ENCODE data around the gene STXBP5L. TPM values are rescaled to one million over a fixed set of nuclear protein-coding genes. Genes with fewer than 3 reads are reported as not detected.
"Not testable (repeated sequence)": the region's sequence is repeated elsewhere in the genome, so short reads cannot be mapped to it uniquely, and the experiment has no call there.

Gene STXBP5L
- under 1 TPM; 0.23 to 0.29 TPM for total RNA-seq
- long read RNA-seq, donor 1: 0 reads
- long read RNA-seq, donor 2: 0 reads

DNA sequence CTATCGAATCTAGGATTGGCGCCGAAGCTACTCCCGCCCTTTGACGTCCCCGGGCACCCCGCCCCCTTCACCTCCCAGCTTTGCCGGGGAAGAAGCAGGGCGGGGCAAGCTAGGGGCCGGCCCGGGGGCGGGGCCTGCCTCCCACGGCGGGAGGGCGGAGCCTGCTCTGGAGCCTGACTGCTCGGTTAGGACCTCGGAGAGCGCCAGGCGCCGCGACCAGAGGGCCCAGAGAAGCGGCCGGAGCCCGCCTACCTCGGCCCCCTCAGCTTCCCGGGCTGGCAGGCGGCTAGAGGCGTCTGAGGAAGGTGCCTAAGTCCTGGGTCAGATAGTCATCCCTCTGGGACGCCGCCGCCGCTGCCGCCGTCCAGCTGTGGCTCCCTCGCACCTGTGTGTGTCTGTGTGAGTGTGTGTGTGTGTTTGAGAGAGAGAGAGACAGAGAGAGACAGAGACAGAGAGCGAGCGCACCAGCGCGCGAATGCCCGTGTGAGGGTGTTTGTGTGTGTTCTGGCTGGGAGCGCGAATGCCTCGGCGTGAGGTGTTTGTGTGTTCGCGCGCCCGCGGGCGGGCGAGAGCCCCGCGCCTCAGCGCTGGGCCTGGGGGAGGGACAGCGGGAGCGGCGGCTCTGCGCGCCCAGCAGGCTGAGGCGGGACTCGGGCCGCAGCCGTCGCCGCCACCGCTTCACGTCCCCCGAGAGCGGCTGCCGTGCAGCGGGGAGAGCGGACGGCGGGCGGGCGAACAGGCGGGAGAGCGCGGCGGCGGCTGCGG is at the start of gene STXBP5L:
Gene STXBP5L, plus strand, starts transcription at position 176 of the 765 bp plus-strand sequence. CDS start 1,374 bp downstream, outside the sequence.
- intact Hi-C loops (cut with DNase I): no loop called here
- DNase-seq (ENCODE audit: low spot score): peak; percentile 85

DNA sequence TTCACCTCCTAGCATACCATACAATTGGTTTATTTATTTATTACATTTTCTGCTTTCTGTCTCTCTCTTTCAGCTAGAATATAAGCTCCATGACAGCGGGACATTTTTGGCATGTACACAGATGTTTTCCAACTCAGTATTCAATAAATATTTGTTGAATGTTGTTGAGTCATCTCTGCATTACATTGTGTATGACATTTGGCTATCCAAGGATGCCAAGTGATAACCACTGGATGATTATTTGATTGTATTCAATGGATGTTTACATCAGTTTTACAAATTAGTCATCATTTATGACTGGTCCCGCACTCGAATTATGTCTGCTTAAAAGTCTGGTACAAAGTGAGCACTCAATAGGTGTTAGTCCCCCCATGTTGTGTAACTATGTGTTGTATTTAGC is 49.5 kb upstream of the STXBP5L start:
- DNase-seq (ENCODE audit: low spot score): no peak
- intact Hi-C loops (cut with DNase I): no loop called here

DNA sequence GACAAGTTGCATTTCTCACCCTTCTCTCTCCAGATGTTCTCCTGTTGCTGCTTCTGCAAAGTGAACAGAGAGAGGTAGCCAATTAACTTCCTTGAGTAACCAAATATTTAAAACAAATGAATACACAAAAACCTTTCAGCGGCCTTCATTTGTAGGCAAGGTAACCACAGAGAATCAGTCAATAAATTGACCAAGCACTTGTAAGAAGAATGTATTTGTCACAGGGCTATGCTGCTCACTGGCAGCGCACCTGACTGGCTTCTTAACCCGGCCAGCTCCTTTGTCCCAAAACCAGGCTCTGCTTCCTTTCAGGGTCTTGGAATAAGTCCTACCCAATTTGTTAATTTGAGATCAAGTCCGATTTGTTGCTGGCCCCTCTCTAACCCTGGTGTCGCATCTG is 43.5 kb upstream of the STXBP5L start:
- no peak for DNase-seq (ENCODE audit: low spot score)

DNA sequence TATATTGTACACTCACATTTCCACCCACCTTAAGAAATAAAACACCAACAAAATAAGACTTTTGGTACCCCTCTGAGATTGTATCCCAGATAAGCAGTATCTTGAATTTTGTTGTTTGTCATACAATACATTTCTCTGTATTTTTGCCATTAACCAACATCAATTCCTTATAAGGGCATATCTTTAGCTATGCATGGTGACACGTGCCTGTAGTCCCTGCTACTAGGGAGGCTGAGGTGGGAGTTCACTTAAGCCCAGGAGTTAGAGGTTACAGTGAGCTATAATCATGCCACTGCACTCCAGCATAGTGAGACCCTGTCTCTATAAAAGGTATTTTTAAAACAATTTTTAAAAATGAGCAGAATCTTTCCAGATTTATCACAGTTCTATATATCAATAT is 32.5 kb upstream of the STXBP5L start:
- intact Hi-C loops (cut with DNase I): no loop called here
- no peak for DNase-seq (ENCODE audit: low spot score)

More for the DNA sequence above, 43.5 kb upstream of the STXBP5L start:
- intact Hi-C loops (cut with DNase I): no loop called here

DNA sequence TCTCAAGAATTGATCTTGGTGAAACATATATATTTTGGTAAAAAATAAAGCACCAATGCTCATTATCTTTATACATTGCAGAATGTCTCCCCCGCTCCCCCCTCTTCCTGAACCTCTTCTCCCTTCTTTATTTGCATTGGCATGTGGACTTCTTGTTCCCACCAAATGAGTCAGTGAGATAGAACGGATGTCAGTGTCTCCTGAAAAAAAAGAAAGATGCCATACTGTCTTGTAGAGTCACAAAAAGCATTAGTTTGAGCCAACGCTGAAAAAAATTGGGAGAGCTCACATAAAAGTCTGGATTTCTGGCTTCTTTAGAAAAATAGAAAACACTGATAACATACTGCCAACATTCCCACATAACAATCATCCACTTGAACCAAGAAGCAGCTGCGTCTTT is 32.0 kb upstream of the STXBP5L start:
- DNase-seq (ENCODE audit: low spot score): no peak

DNA sequence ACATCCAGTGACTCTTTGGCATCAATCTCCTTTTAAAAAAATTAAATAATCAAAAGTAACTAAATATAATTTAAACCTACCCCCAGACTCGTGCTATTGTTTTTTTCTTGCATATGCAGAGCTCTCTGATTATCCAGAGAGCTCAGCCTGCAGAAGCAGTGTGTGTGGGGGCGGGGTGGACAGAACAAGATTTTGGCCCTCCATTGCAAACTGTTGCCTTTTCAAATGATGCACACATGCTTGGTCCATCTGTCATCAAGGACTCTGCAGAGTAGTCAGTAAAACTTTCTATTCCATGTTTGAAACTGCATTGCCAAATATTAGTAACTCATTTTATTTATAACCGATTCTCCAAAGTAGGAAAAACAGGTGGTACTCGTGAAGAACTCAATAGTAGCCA is 28.6 kb upstream of the STXBP5L start:
- no peak for DNase-seq (ENCODE audit: low spot score)
- intact Hi-C loops (cut with DNase I): no loop called here

More for the DNA sequence above, 32.0 kb upstream of the STXBP5L start:
- intact Hi-C loops (cut with DNase I): no loop called here

DNA sequence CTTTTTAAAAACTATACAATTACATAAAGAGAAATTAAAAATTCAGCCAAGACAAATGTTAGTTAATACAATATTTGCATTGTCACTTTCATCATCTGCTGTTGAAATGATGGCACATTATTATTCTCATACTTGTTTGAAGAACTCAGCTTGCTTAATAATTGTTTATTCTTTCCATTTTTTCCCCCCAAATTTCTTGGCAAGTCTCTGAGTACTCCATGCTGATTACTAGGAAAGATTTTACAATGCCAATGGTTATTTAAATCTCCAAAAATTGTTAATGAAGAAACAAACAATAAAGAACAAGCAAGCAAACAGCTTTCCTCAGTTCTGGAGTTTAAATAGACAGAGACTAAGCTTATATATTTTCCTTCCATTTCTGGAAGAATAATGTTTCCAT is 15.1 kb upstream of the STXBP5L start:
- DNase-seq (ENCODE audit: low spot score): no peak
- intact Hi-C loops (cut with DNase I): no loop called here

DNA sequence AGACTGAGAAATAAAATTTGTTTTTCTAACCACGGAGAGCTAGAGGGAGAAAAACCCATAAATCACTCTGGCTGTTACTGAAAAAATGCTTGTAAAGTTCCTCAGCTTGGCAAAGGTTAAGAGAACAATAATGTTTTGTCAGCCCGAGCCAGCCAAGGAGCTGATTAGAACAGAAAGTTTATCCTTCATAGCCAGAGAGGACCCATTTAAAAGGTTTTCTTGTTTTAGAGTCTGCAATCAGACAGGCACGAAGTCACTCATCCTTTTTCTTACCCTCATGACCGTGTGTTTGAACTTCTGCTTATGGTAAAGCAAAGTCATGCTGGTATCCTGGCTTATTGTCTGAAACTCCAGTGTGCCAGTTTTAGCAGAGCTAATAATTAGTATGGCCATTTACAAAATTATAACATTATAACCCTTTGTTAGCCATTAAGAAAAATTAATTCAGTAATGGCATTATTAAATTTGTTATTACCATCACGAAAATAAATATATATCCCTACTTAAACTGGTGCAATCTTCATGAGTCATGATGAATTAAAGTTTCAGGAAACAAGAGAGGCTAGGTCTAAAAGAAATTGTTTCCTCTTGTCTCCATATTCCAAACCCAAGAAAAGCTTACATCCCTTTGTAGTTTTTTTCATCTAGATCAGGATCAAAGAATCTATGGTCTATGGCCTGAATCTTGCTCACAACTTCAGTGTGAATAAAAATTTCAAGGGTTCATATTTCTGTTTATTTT is 13.5 kb upstream of the STXBP5L start:
- no peak for DNase-seq (ENCODE audit: low spot score)
- intact Hi-C loops (cut with DNase I): no loop called here

DNA sequence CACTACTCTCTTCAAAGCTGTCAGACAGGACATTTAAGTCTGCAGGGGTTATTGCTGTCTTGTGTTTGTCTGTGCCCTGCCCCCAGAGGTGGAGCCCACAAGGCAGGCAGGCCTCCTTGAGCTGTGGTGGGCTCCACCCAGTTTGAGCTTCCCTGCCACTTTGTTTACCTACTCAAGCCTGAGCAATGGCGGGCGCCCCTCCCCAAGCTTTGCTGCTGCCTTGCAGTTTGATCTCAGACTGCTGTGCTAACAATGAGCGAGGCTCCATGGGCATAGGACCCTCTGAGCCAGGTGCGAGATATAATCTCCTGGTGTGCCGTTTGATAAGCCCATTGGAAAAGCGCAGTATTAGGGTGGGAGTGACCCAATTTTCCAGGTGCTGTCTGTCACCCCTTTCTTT is 6.3 kb upstream of the STXBP5L start:
- intact Hi-C loops (cut with DNase I); DNase-seq (ENCODE audit: low spot score): not testable (repeated sequence)

DNA sequence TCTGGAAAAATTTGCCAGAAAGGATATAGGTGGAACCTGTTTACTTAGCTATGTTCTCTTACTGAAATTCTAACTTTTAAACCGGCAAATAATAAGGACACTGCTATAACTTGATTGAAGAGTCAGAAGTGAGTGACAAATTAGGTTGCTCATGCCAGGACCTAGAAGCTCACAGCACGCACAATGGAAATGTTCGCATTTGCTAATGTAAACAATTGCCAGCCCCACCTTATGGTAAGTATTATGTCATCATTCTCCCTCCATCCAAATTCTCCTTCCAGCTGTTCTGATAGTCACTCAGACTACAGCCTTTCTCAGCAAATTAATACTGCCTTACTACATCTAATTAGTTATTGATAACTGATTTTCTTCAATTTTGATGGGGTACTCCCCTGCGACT is 4.8 kb upstream of the STXBP5L start:
- no peak for DNase-seq (ENCODE audit: low spot score)
- intact Hi-C loops (cut with DNase I): no loop called here

DNA sequence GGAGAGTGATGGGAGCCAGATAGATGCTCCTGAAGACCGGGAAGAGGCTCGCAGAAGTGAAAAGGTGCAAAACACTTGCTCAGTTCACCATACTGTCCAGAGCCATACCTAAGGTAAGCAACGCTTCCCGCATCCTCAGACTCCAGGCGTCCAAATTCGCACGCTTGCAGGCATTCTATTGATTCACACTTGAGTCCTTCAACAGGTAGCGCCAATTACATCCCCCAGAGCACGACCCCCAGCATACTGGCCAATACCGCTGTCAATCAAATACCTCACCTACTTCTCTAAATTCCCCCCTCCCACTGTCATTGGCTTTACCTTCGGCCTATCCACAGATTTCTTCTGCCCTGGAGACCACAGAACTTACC is 361 bp upstream of the STXBP5L start:
- DNase-seq (ENCODE audit: low spot score): no peak
- intact Hi-C loops (cut with DNase I): no loop called here

DNA sequence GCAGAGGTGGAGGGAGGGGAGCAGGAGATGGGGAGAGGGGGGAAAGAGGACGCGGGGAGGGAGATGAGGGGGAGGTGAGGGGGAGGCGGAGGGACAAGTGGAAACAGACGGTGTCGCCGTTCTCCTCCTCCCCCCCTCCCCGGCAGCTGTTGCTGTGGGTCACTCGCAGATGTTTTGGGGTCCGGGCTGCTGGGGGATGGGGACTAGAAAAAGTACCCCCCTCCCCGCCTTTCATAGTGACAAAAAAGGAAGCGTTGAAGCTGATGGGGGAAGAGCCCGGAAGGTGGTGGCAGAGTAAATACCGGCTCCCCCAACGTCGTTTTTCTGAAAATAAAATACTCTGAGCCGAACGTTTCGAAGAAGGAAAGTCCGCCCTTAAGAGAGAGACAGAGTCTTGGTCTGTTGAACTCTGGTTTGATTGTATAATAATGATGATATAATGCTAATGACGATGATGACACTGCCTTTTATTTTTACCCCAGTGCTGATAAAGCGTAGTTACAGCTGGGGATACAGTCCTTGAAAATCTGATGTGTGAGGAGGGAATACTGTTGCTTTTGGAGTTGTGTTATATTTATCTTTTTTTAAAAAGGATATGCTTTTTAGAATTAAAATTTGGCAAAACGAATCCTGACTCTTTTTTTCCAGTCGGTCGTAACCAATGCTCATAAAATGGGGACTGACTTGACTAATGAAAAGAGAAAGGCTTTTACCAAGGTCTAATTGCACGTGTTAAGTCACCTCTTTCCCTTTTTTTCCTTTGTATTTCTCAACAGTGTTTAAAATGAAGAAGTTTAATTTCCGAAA is 993 bp downstream of the STXBP5L start:
- DNase-seq (ENCODE audit: low spot score): peak; percentile 59

DNA sequence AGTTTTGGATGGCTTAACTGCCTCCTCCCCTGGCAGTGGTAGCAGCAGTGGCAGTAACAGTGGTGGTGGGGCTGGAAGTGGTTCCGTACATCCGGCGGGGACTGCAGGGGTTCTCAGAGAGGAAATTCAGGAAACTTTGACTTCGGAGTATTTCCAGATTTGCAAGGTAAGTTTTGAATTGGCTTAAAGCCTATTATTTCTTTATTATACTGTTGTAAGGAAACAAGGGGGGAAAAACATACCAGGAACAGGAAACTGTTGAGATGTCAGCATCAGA is 1.5 kb downstream of the STXBP5L start:
- intact Hi-C loops (cut with DNase I): no loop called here
- no peak for DNase-seq (ENCODE audit: low spot score)

More for the DNA sequence above, 993 bp downstream of the STXBP5L start:
- intact Hi-C loops (cut with DNase I): no loop called here

DNA sequence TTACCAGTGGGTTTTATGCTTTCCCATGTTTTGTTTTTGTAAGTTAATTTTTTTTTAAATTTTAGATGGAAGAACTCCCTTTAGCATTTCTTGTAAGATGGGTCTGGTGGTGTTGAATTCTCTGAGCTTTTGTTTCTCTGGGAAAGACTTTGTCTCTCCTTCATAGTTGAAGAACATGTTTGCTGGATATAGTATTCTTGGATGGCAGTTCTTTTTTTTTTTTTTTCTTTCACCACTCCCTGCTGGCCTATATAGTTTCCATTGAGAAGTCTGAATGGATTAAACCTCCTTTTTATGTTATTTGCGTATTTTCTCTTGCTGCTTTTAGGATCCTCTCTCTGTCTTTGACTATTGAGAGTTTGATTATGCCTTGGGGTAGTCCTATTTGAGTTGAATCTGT is 18.1 kb downstream of the STXBP5L start:
- intact Hi-C loops (cut with DNase I): no loop called here
- DNase-seq (ENCODE audit: low spot score): no peak

DNA sequence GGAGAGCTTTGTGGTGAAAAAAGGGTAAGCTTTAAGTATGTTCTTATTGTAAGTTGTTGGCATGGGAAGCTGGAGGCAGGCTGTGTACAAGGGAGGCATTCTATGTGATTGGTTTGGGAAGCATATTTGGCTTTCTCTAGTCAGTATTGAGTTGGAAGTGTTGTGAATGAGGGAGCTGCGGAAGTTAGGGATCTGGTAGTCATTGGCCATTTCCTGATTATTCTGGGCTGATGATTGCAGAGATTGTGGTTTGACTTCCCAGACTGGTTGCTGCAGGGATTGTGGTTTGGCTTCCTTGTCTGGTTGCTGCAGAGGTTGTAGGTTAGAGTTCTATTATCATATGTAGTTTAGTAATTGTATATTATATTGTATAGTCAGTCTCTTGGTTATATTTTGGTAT is 21.0 kb downstream of the STXBP5L start:
- intact Hi-C loops (cut with DNase I): no loop called here
- no peak for DNase-seq (ENCODE audit: low spot score)

DNA sequence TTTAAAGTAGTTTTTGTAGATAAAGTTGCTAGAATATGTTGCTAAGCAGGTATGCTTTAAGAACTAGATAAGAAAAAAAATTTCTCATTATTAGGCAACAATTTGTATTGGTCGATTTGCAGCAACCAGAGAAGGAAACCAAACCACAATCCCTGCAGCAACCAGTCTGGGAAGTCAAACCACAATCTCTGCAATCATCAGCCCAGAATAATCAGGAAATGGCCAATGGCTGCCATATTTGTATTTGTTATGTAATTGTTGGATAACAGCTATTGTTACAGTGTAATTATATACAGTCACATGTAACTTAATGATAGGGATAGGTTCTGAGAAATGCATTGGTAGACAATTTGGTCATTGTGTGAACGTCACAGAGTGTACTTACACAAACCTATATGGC is 23.6 kb downstream of the STXBP5L start:
- intact Hi-C loops (cut with DNase I): no loop called here

DNA sequence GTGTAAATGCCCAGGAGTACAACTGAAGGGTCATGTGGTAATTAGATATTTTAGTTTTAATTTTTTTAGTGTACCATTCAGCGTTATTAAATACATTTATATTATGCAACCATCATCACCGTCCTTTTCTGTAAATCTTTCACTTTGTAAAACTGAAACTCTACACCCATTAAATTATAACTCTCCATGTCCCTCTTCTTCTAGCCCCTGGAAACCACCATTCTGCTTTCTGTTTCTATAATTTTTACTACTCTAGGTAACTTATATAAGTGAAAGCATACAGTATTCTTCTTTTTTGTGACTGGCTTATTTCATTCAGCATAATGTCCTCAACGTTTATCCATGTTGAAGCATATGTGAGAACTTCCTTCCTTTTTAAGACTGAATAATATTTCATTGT is 48.1 kb downstream of the STXBP5L start:
- DNase-seq (ENCODE audit: low spot score): no peak
- intact Hi-C loops (cut with DNase I): no loop called here

More for the DNA sequence above, 23.6 kb downstream of the STXBP5L start:
- no peak for DNase-seq (ENCODE audit: low spot score)

DNA sequence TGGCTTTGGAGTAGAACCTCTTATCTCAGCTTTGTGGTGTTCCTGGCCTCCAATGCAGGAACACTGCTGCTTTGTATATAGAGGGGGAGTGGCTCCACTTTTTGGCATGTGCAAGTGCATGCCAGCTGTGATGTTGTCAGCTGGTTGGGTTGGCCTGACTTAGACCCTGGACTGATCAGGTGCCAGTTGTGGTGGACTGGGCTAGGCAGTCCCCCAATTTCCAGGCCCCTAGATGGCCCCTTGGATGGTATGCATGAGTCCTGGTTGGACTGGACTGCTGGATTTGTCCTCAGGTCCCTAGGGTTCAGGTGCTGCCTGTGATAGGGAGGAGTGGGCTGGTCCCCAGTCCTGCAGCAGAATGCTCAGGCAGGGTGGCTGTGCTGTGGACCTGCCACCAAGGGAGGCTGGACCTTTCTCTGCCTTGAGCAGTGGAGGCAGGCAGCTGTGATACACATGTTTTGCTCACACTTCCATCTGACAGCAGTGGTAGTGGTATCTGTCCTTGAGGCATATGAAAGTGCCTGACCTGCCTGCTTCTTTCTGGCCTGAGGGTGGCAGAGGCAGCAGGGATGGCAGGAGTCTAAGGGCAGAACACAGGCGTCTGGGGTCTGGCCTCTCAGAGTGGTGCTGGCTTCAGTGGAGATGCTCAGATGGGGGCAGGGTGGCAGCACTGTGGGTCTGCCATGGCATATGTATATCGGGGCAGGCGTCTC is 74.8 kb downstream of the STXBP5L start:
- no peak for DNase-seq (ENCODE audit: low spot score)
- intact Hi-C loops (cut with DNase I): no loop called here

DNA sequence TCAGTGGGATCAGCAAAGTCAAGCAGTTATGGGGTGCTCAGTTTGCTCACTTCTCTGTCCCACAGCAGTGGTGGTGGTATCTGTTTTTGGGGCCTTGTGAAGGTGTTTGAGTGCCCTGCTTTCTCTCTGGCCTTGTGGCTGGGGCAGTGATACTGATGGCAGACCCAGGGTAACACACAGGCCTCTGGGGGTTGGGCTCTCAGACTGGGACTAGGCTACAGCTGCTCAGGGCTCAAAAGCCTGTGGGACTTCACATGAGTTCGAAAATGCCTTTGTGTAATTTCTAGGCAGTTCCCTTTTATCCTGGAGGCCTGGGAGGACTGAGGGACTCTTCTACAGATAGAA is 75.3 kb downstream of the STXBP5L start:
- intact Hi-C loops (cut with DNase I): no loop called here
- no peak for DNase-seq (ENCODE audit: low spot score)

DNA sequence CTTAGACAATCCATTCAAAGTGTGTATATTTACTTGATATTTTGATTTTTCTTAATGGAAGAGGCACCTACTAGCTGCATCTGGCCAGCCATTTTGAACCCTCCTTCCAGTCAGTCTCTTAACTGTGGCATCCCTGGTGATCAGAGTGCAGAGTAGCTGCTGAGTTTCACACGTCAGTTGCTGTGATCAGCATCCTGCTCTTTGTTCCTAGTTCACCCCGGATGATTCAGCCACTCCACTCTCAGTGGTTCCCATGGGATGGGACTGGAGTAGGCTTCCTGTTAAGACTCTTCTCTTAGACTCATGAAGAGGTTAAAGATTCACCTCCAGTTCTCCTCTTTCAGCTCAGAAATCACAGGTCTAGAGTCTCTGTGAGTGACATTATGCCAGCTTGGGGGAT is 75.8 kb downstream of the STXBP5L start:
- intact Hi-C loops (cut with DNase I): no loop called here
- DNase-seq (ENCODE audit: low spot score): no peak

Data from posterior vena cava (tissue), 2 donors.